HG02571 (cell line): ENCODE measurements around the gene NUAK2.

Experiments
- ATAC-seq: cut with Tn5 transposase; IDR thresholded peaks from one replicate; pipeline ENCODE4 v1.9.1; 2021; ENCODE audit warnings: mild to moderate bottlenecking, moderate library complexity; ENCODE audit not compliant: unreplicated experiment

NUAK2 gene

GRCh38 chr1:205275916-205276688 lies 45.4 kb downstream of the NUAK2 start:
- no peak for ATAC-seq

GRCh38 chr1:205275133-205275532 lies 46.4 kb downstream of the NUAK2 start:
- no peak for ATAC-seq

- no peak for ATAC-seq
Measured at GRCh38 chr1:205274041-205274691, 47.4 kb downstream of the NUAK2 start.

GRCh38 chr1:205273551-205273982 lies 48.0 kb downstream of the NUAK2 start:
- peak; percentile 55 for ATAC-seq

- ATAC-seq = no peak
Measured at GRCh38 chr1:205272536-205272935, 49.0 kb downstream of the NUAK2 start.

- ATAC-seq = no peak
Measured at GRCh38 chr1:205271745-205272144, 49.8 kb downstream of the NUAK2 start.

- no peak for ATAC-seq
Measured at GRCh38 chr1:205271277-205271676, 50.3 kb downstream of the NUAK2 start.

- ATAC-seq = no peak
Measured at GRCh38 chr1:205270764-205271163, 50.8 kb downstream of the NUAK2 start.

GRCh38 chr1:205270271-205270670 lies 51.3 kb downstream of the NUAK2 start:
- ATAC-seq = no peak

GRCh38 chr1:205269711-205270110 lies 51.8 kb downstream of the NUAK2 start:
- no peak for ATAC-seq

- no peak for ATAC-seq
Measured at GRCh38 chr1:205268846-205269680, 52.5 kb downstream of the NUAK2 start.

GRCh38 chr1:205267306-205267902 lies 54.1 kb downstream of the NUAK2 start:
- no peak for ATAC-seq

GRCh38 chr1:205266611-205267305 lies 54.8 kb downstream of the NUAK2 start:
- no peak for ATAC-seq

GRCh38 chr1:205263580-205264190 lies 57.9 kb downstream of the NUAK2 start:
- no peak for ATAC-seq

- ATAC-seq = no peak
Measured at GRCh38 chr1:205262731-205263171, 58.8 kb downstream of the NUAK2 start.

GRCh38 chr1:205261946-205262691 lies 59.4 kb downstream of the NUAK2 start:
- no peak for ATAC-seq

- ATAC-seq = no peak
Measured at GRCh38 chr1:205260948-205261732, 60.4 kb downstream of the NUAK2 start.

GRCh38 chr1:205259998-205260397 lies 61.5 kb downstream of the NUAK2 start:
- no peak for ATAC-seq
